ENCODE data around the gene ZG16.

DNA sequence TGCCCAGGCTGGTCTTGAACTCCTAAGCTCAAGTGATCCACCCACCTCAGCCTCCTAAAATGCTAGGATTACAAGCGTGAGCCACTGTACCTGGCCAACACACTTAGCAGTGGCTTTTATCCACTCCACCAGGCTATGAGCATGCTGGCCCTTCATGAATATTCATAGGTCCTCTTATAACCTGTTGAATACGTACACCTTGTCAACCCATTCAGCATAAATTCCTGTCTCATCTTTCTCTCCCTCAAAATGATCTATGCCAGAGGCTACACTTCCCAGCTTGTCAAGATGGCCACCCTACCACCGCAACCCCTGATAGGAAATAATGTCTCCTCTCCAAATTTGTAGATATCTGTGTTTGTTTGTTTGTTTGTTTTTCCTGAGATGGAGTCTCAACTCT lies 11.0 kb upstream of the ZG16 start:
- TF ChIP-seq, protein P1, sequence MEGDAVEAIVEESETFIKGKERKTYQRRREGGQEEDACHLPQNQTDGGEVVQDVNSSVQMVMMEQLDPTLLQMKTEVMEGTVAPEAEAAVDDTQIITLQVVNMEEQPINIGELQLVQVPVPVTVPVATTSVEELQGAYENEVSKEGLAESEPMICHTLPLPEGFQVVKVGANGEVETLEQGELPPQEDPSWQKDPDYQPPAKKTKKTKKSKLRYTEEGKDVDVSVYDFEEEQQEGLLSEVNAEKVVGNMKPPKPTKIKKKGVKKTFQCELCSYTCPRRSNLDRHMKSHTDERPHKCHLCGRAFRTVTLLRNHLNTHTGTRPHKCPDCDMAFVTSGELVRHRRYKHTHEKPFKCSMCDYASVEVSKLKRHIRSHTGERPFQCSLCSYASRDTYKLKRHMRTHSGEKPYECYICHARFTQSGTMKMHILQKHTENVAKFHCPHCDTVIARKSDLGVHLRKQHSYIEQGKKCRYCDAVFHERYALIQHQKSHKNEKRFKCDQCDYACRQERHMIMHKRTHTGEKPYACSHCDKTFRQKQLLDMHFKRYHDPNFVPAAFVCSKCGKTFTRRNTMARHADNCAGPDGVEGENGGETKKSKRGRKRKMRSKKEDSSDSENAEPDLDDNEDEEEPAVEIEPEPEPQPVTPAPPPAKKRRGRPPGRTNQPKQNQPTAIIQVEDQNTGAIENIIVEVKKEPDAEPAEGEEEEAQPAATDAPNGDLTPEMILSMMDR (conservative IDR thresholded peaks at IDR 0.05) = no peak
- TF ChIP-seq EZH2 (IDR thresholded peaks at IDR 0.05; ENCODE audit: low read depth) = no peak
